NOMO-1 treated with dmso at 0.1 percent for 144 hours (cell line): ENCODE data around the gene UHMK1.

Experiments
- DNase-seq: peaks from one replicate; lab custom pipeline; 2025; ENCODE audit not compliant: unreplicated experiment; lab: John Stamatoyannopoulos, UW

The UHMK1 gene

DNA sequence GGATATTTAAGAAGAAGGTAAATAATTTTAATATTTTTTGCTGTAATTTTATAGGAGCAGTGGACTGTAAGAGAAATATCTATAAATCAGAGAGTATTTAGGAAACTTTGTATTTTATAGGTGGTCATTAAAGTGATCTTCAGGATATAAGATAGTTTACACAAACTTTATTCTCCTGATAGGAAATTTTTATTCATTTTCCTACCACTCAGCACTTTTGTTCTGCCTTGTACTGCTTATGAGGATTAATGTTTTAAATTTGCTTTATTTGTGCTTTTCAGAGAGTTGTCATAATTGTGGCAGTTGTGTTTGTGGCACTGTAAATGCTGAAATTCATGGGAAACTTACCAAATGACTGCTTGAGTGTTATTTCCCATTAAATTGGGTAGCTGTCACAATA, 29.7 kb downstream of the UHMK1 start:
- no peak for DNase-seq

DNA sequence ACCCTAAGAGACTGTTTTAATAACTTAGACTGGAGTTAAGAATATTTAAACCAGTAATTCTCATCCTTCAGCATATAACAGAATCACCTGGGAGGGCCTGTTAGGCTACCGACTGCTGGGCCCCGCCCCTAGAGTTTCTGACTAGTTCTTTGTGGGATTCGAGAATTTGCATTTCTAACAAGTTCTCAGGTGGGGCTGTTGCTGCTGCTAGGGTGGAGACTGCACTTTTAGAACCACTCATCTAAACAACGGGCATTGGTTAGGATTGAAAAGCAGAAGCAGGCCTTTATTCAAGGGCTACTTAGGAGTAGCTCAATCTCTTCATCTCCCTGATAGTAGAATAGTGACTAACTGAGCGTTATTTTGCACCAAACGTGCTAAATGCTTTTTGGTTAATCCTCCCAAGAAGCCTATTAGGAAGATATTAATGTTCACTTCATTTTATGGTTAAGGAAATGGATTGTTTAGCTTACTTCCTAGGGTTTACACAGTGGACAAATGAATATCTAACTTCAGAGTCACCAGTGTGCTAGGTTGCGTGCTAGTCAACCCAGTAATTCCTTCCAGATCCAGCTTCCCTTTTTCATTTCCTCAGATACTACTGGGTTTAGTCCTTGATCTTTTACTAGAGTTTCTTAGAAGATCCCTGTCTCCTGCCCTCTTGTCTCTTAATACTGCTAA, 32.8 kb downstream of the UHMK1 start:
- DNase-seq, result no peak

DNA sequence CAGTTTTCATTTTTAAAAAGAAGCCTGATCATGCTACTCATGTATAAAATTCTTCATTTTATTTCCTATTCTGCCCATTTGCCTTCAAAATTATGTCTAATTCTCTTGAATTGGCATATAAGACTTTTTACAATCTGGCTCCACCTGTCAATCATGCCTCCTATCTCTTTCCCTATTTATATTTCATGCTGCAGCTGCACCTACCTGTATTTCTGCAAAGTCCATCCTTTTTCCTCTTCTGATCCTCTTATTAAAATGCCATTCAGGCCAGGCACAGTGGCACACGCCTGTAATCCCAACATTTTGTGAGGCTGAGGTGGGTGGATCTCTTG, 33.3 kb downstream of the UHMK1 start:
- no peak for DNase-seq

DNA sequence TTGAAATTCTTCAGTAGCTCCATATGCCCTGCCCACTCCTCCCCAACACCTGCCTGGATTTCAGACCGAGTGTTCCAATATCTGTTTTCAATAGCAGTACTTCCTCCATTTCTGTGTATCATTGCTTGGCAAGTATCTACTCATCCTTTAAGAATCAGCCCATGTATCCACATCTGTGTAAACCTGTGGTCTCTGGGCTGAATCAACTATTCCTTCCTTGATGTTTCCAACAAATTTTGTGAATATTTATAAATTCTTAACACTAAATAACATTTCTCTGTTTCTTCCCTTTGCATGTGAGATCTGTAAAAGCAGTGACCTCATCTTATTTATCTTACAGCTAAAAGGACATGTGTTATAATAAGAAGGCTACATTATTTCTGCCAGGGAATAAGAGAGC, 37.9 kb downstream of the UHMK1 start:
- no peak for DNase-seq

DNA sequence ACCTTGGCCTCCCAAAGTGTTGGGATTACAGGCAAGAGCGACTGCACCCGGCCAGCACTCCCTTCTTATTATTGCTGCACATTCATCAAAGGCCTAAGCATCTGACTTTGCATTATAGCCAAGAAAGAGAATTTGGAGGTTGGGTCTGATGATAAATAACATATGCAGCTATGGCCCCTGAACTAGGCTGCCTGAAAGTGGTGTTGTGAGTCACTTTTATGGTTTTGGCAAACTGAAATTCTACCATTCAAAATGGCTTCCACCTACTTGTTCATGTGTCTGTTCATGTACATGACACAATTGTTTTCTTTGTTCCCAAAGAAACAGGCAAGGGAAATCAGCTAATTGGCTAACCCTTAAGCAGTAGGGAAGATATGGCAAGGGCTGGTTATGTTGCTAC, 38.9 kb downstream of the UHMK1 start:
- no peak for DNase-seq

DNA sequence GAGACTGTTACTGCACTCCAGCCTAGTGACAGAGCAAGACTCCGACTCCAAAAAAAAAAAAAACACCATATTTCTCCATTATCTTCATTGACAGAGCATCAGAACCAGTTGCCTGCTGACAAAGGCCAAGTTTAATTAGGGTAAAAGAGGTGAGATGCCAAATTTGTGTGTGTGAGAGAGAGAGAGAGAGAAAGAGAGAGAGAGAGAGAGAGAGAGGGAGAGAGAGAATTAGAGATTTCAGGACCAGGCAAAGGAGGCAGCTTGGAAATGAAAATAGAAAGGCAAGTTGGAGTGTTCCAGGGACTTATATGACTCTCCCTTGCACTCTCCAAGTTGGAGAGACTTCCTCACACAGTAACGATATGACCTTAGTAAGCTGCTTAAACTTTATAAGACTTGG, 39.6 kb downstream of the UHMK1 start:
- DNase-seq, result no peak

DNA sequence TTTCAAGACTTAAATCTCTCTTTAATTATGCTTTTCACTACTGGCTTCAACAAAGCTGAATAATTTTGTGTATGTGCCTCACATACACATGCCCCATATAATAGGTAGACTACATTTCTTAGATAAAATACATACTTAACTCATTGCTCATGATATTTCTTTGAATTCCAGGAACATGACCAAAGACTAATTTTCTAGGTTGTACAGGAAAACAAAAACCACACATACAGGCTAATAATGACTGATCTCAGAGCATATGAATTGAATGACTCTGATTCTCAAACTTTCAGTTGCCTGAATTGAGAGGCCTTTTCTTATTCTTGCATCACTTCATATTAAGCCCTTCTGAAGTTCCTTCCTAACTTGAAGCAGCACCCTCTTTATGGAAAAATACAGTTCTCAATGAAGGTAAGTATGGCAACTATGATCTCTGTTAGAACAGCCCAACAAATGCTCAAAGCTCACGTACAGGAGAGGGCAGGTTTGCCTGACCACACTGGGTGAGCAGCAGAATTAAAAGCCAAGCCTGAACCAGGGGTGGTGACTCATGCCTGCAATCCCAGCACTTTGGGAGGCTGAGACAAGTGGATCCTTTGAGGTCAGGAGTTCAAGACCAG, 41.3 kb downstream of the UHMK1 start:
- no peak for DNase-seq

DNA sequence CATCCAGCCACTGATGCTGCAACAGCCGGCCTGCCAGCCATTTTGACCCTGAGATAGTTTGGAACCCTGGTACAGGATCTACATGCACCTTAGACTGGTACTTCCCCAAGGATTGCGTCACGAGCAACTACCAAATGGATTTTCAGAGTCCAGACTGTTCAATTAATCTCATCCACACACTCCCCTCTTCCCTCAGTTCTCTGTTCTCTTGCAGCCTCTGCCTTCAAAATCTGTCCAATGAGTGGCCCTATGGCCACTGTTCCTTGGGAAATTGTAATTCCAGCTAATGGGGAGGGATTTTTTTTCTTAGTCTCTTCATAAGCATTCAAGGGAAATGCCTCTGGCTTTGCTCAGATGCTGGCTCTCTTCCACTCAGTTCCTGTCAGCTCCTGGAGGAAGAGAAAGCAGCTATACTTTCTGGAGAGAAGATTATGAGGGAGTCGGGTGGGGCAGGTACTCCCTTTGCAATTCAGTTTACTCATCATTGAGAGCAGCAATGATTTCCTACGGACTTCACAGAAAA, 44.1 kb downstream of the UHMK1 start:
- no peak for DNase-seq

DNA sequence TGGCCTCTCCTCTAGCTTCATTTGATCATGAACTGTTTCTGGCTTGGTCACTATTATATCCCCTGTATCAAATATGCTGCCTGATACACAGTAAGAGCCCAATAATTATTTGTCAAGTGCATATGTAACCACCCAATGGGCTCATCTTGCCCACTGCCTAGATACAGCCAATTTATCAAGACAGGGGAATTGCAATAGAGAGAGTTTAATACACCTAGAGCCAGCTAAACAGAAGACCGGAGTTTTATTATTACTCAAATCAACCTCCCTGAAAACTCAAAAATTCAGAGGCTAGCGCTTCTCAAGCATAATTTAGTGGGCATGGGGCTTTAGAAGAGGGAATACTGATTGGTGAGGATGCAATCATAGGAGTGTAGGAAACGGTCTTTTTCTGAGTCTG, 45.6 kb downstream of the UHMK1 start:
- DNase-seq, result no peak

DNA sequence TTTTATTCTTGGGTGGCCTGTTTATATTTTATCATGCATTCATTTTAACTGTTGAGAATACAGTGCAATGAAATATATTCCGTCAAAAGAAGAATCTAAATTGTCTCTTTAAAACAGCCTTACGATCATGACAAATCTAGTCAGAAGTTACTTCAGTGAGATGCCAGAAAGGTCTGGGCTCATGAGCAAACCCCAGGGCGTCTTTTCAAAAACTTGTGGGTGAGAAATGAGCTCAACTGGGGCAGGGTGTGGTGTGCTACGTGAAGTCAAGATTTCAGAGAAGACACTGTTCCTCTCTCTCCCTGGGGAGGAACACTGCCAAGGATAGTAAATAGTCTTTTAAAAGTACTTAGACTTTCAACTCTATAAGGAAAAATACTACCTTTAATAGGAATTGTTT, 50.6 kb downstream of the UHMK1 start:
- no peak for DNase-seq

DNA sequence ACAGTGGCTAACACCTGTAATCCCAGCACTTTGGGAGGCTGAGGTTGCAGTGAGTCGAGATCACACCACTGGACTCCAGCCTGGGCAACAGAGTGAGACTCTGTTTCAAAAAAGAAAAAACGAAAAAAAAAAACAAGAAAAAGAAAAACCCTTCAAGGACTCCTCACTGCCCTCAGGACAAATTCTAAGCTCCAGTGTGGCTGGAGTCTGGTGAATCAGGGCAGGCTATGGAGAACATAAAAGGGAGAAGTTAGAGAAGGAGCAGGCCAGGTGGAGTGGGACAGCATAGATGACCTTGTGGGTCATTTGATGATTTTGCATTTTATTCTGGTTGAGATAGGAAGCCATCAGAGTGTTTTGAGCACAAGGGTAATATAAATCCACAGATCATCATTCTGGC, 51.4 kb downstream of the UHMK1 start:
- no peak for DNase-seq

DNA sequence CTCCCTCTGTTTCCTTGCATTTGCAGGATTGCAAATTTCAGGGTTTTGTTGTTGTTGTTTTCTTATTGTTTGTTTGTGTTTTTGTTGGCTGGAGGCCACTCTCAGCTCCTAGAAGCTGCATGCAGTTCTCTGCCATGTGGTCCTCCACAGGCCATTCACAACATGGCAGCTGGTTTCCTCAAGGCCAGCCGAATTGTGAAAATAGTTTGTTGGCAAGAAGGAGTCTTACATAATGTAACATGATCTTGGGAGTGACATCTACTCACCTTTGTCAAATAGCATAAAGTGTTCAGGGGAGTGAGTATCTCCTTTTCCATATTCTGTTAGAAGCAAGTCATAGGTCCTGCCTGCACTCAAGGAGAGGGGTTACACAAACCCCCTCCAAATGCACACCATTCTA, 53.3 kb downstream of the UHMK1 start:
- no peak for DNase-seq

DNA sequence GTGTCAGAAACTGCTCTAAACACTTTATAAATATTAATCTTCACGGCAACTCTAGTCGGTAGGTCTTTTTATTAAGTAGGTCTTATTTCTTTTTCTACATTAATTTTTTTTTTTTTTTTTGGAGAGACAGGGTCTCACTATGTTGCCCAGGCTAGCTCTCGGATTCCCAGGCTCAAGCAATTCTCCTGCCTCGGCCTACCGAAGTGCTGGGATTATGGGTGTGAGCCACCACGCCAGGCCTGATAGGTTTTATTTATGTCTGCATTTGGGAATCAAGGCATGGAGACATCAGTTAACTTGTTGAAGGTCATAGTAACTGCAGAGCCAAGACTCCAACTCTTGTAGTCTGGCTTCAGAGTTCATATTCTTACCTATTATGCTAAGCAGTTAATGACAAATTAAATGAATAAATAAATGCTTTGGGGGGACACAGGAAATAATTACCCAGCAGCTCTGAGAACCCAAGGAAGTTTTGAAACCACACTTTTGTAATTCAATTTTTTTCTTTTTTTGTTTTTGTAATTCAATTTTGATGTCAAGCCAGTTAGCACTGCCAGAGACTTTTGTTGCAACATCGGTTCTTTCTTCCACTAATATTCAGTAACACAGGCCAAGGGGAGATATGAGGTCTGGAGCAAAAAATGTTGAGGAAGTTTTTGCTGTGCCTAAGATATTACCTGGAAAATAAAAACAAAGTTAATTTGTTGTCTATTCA, 54.5 kb downstream of the UHMK1 start:
- no peak for DNase-seq

DNA sequence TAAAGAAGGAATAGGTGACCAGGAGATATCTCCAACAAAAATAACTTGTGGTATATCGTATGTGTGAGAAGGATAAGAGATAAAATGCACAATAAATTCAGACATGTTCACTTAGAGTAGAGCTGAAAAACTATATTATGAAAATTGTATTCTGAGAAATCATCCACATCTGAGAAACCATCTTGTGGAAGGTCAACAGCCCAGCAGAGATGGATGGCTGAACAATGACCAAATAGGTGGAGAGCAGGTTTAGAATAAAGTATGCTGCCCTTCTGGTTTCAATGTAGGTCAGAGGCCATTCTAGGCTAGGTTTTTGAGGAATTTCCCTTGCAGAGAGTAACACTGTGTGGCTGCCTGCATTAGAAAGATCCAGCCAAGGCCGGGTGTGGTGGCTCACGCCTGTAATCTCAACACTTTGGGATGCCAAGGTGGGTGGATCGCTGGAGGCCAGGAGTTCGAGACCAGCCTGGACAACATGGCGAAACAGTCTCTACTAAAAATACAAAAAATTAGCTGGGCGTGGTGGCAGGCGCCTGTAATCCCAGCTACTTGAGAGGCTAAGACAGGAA, 55.1 kb downstream of the UHMK1 start:
- no peak for DNase-seq

DNA sequence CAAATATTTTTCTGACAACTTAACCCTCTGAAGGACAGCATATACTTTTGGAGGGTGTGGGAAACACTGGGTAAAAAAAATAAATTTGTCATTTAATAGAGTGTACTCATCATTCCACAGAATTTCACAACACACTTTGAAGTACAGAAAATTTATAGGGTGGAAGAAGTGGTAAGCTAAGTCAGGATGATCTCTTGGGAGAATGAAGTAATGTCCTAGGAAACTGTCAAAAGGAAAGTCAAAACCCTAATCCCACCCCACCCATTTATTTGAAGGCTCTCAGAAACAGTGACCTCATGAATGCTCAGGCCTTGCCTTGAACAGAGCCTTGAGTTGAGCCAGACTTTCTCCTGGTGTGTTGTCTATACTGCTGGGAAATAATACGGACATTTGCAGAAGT, 56.6 kb downstream of the UHMK1 start:
- no peak for DNase-seq

DNA sequence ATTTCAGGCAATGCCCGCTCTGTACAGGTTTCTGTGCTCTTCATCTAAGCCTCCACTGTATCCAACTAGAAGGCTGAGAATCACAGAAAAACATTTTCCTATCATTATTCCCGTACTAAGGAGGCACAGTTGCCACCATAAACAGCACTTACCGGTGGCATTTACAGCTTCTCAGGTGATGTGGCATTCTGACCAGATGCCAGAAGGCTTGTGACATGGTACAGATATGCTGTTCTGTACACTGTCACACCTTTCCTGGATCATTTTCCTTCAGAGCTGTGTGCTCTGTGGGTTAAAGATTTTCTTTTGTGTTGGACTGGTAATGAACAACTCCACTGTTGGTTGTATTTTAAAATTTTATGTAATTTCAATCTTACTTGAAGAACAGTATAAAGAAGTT, 59.9 kb downstream of the UHMK1 start:
- DNase-seq, result no peak

DNA sequence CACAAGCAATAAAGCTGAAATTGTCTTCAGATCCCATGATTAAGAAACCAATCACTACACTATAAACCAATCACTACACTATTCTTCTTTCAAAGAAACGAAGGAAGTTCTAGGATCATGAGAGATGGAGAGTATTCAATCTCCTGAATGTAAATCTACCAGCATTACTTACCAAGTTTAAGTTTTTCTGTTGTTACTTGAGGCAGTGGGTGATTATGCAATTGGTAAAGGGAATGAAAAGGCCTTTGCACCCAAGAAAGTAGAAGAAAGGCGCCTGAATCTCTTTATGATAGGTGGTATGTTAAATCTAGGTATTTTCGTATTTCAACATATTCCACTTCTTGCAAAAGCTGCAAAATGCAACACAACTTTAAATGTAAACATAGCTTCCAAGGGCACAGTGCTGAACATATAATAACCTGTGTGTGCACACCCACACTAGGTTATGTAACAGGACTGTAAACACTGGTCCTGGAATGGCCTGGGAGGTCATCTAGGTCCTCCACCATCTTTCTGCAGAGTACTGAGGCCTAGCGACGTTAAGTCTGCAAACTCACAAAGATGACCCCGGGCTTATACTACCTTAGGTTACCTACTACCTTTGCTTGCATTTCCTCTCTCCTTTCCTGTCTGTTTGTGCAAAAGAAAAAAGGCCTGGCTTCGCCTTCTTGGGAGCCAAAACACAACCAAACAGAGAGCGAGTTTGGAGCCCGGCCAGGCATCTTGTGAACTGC, 62.9 kb downstream of the UHMK1 start:
- no peak for DNase-seq

DNA sequence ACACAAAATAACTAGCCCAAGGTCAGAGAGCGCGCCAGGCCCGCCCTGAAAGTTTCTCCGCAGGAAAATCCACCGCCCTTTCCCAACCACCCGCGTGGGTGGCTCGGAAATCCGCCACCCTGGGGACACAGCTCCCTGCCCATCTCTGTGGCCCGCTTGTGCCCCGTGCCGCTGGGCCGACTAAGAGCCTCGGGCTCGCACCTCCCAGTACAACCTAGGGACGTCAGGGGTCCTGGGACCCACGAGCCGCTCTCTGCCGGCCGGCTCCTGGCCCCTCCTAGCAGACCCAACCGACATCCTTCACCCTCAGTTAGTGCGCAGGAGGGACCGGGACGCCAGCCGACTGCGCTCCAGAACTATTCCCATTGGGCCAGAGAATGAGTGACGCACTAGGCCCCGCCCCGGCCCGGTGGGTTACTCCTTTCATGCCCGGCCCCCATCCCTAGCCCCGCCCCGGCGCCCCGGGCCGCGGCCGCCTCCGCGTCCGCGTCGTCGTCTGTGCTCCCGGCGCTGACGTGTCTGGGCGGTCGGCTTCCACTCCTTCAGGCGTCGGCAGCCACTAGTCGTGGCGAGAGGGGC, 63.5 kb downstream of the UHMK1 start:
- DNase-seq, result peak; percentile 95

DNA sequence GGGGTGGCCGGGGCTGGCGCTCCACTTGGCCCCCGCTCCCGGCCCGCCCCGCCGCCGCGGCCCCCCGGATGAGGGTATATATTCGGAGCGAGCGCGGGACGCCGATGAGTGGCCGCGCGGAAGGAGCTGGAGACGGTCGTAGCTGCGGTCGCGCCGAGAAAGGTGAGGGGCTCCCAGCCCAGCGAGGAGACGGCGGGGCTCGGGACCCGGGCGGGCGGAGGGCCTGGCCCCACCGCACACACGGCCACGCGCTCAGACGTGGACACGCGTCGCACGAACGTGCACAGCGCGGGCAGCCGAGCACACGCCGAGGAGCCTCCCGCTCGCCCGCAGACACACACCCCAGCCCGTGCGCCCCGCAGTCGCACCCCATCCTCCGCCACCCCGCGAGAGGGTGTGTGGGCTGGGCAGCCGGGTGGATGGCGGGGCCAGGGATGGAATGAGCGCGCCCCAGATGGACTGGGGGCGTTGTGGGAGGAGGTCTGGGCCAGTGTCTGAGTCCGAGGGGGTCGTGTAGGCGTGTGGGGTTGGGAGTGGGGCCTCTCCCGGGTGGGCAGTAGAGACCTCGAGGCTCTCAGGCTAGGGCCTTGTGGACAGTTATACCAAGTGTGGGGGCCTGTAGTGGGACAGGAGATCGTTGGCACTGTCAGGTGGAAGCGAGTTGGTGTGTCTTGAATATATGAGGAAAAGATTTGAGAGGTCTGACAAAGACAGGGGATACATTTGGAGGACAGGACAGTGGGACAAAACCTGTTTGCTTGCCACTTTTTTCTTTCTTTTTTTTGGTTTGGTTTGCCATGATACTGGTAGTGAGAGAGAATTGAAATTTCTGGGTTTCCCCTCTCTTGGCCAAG, 64.2 kb downstream of the UHMK1 start, which contains the start of gene UAP1:
UAP1 (plus strand) TSS at position 107 of the 854 bp plus-strand sequence. CDS start 4,347 bp downstream, outside the sequence.
- DNase-seq, result no peak

DNA sequence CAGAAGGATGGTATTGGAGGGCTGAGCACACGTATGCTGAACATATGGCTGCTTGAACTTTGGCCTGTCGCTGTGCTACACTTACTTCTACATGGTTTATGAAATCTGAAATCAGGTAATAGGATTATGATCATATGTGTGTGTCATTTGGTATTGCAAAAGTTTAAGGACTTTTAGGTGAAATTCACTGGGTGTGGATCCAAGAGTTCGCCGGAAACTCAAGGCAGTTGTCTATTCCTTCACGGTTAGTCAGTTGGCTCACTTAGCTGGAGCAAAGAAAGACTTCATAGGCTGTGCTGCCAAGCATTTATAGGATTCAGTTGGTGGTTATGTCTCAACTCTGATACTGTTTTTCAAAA, 64.8 kb downstream of the UHMK1 start:
- DNase-seq, result no peak
